Activated B cell treated with CpG ODN at 0.5 μM for 24 hours (primary cell): Measurements from ENCODE around the gene LGALS1. TPM values are rescaled to one million over a fixed set of nuclear protein-coding genes. Genes with fewer than 3 reads are reported as not detected.

ENCODE experiments used
- ATAC-seq: fragments of 200-7000 bp; cut with Tn5 transposase; one replicate; pipeline ENCODE4 v1.10.0; 2021; ENCODE audit warnings: low read depth, mild to moderate bottlenecking, moderate library complexity
- CTCF ChIA-PET: fragments of 350-600 bp; sonication (Branson Sonifier 250); formaldehyde crosslinking; loops from one replicate; lab custom pipeline; 2021; ENCODE audit warnings: antibody characterized with exemption; lab: Charles Lee
- POLR2A ChIA-PET: fragments of 350-600 bp; sonication (Branson Sonifier 250); formaldehyde crosslinking; loops from one replicate; lab custom pipeline; 2021; ENCODE audit warnings: antibody characterized with exemption; lab: Charles Lee
- DNase-seq: peaks from one replicate; pipeline ENCODE4 v3.0.0; 2022
- H3K27ac Mint-ChIP-seq: one replicate; pipeline ENCODE4 v1.8.0; 2020; ENCODE audit warnings: mixed read lengths
- H3K27me3 Mint-ChIP-seq: one replicate; pipeline ENCODE4 v1.8.0; 2021; ENCODE audit warnings: mixed read lengths
- H3K36me3 Mint-ChIP-seq: one replicate; pipeline ENCODE4 v1.8.0; 2021; ENCODE audit warnings: low read depth, mixed read lengths
- H3K4me1 Mint-ChIP-seq: one replicate; pipeline ENCODE4 v1.8.0; 2021; ENCODE audit warnings: mixed read lengths
- H3K4me3 Mint-ChIP-seq: one replicate; pipeline ENCODE4 v1.8.0; 2020; ENCODE audit warnings: mild to moderate bottlenecking, mixed read lengths
- H3K9me3 Mint-ChIP-seq: one replicate; pipeline ENCODE4 v1.8.0; 2020; ENCODE audit warnings: mixed read lengths
- CTCF ChIP-seq: fragments of 200-600 bp; IDR thresholded peaks from one replicate; pipeline ENCODE4 v1.8.0; 2022; ENCODE audit warnings: antibody characterized with exemption, mild to moderate bottlenecking
- intact Hi-C: fragments of 100-400 bp; cut with micrococcal nuclease; formaldehyde crosslinking; loops from one replicate; pipeline ENCODE4 v1.15.1; 2024
- total RNA-seq: library from RNA; stranded (reverse); gene quantifications from 2 replicates; pipeline ENCODE4 v1.2.3, GENCODE V29; 2022

The LGALS1 gene
- total RNA-seq, 1 donor from 2014 or later: 230 TPM

- Mint-ChIP-seq H3K4me1 (peaks cover 49% of the 10 kb centered on the region), H3K27ac (peak overlapping the region; percentile 76), H3K4me3 (peak overlapping the region; percentile 85), H3K9me3 (no peaks in the 10 kb centered on the region), H3K27me3 (no peaks in the 10 kb centered on the region), H3K36me3 (peaks cover 21% of the 10 kb centered on the region)
- DNase-seq: no peak
- no peak for ATAC-seq
- POLR2A ChIA-PET: interaction anchor here (1.5 to 8.0 kb wide), 9 partner anchors 13 to 183 kb away, joined by 5 to 181 read pairs (median 16); partner anchors contain the start of genes ANKRD54, GGA1 and LGALS1
- no peak for TF ChIP-seq CTCF
- CTCF ChIA-PET: interaction anchor here (0.6 to 5.4 kb wide), 8 partner anchors 11 to 203 kb away, joined by 3 to 107 read pairs (median 8); partner anchors contain the start of genes LGALS1 and NOL12
- intact Hi-C loops: loop anchor here (1.0 kb wide), 2 partner anchors 21 to 203 kb away; no protein-coding TSS in a partner anchor
Observed at GRCh38 chr22:37660709-37661045, 14.8 kb upstream of the LGALS1 start.

- Mint-ChIP-seq H3K9me3 (no peaks in the 10 kb centered on the region), H3K27me3 (no peaks in the 10 kb centered on the region), H3K36me3 (peaks cover 23% of the 10 kb centered on the region), H3K4me1 (peaks cover 49% of the 10 kb centered on the region), H3K27ac (peak overlapping the region; percentile 85), H3K4me3 (peak overlapping the region; percentile 85)
- ChIA-PET CTCF (interaction anchor here (0.6 to 5.4 kb wide), 10 partner anchors 10 to 202 kb away, joined by 3 to 107 read pairs (median 8); partner anchors contain the start of genes GGA1, LGALS1 and NOL12), POLR2A (interaction anchor here (0.7 to 8.0 kb wide), 9 partner anchors 13 to 57 kb away, joined by 5 to 181 read pairs (median 9); partner anchors contain the start of genes GGA1 and LGALS1)
- intact Hi-C loops: loop anchor here (1.0 kb wide), 2 partner anchors 20 to 202 kb away; no protein-coding TSS in a partner anchor
- DNase-seq: no peak
- TF ChIP-seq CTCF: no peak
- ATAC-seq: no peak
Observed at GRCh38 chr22:37661160-37661924, 14.1 kb upstream of the LGALS1 start.

GRCh38 chr22:37662039-37662438 lies 13.4 kb upstream of the LGALS1 start:
- no peak for DNase-seq
- H3K4me3 Mint-ChIP-seq: peak overlapping the region; percentile 48

GRCh38 chr22:37663521-37664140 lies 11.8 kb upstream of the LGALS1 start:
- Mint-ChIP-seq H3K4me1 (peaks cover 39% of the 10 kb centered on the region), H3K36me3 (peaks cover 28% of the 10 kb centered on the region), H3K27me3 (no peaks in the 10 kb centered on the region), H3K9me3 (no peaks in the 10 kb centered on the region), H3K4me3 (no peak overlapping the region), H3K27ac (peak overlapping the region; percentile 18)
- ChIA-PET POLR2A (interaction anchor here (0.6 to 8.0 kb wide), 4 partner anchors 10 to 184 kb away, joined by 5 to 181 read pairs (median 6); partner anchors contain the start of gene LGALS1), CTCF (interaction anchor here (1.0 to 3.1 kb wide), 5 partner anchors 9 to 57 kb away, joined by 3 to 26 read pairs (median 5); no protein-coding TSS in a partner anchor)
- no peak for DNase-seq
- TF ChIP-seq CTCF: no peak
- ATAC-seq: no peak
- intact Hi-C loops: no loop called here

More at GRCh38 chr22:37662039-37662438, 13.4 kb upstream of the LGALS1 start:
- intact Hi-C loops: no loop called here
- ChIA-PET CTCF (interaction anchor here (1.0 to 5.4 kb wide), 8 partner anchors 10 to 201 kb away, joined by 3 to 107 read pairs (median 6); partner anchors contain the start of genes GGA1, LGALS1 and NOL12), POLR2A (interaction anchor here (1.1 to 8.0 kb wide), 7 partner anchors 12 to 53 kb away, joined by 3 to 181 read pairs (median 11); partner anchors contain the start of genes GGA1 and LGALS1)
- H3K27ac Mint-ChIP-seq: peak overlapping the region; percentile 85
- H3K9me3 Mint-ChIP-seq: no peaks in the 10 kb centered on the region
- TF ChIP-seq CTCF: no peak
- ATAC-seq: no peak
- H3K4me1 Mint-ChIP-seq: peaks cover 49% of the 10 kb centered on the region
- peaks cover 28% of the 10 kb centered on the region for H3K36me3 Mint-ChIP-seq
- H3K27me3 Mint-ChIP-seq: no peaks in the 10 kb centered on the region
